GM23338 (cell line): ENCODE data around the gene CMSS1. TPM values are rescaled to one million over a fixed set of nuclear protein-coding genes. Genes with fewer than 3 reads are reported as not detected.

Experiments
- microRNA-seq: library from miRNA; unstranded; fragments of <30 nt; microRNA quantifications from one replicate; pipeline ENCODE4, GENCODE V29; 2017
- polyA plus RNA-seq: library from polyadenylated mRNA; unstranded; fragments of >200 nt; fragmentation: Nextera tagmentation; extraction: Ambion mirVana; gene quantifications from 2 replicates; pipeline ENCODE4 v1.2.1, GENCODE V29; 2016
- small RNA-seq: library from RNA; depleted of rRNA; stranded (forward); fragments of <200 nt; gene quantifications from one replicate; pipeline ENCODE3, GENCODE V24; 2014; ENCODE audit warnings: low replicate concordance
- total RNA-seq: library from RNA; depleted of rRNA; stranded (reverse); fragments of >200 nt; shearing (Covaris generic); gene quantifications from 2 replicates; pipeline ENCODE4 v1.2.3, GENCODE V29; 2014; rRNA removed

The CMSS1 gene
- total and polyA plus RNA-seq, 2 experiments from 2014 or later = 39.4 to 187 TPM

Small RNAs within 50 kb of the gene (microRNA-seq; reads per million reads assigned to microRNA genes)
- not detected for gene MIR3921

Small RNAs within 50 kb of the gene (small RNA-seq; reads per million reads assigned to genes)
- gene MIR3921 = not detected

Other genes with a start within 250 kb of the CMSS1 start
- gene COL8A1, start 179.3 kb upstream of the CMSS1 start, total RNA-seq = 0.97 and 1.7 TPM in 2 replicates
- gene COL8A1, start 179.3 kb upstream of the CMSS1 start, polyA plus RNA-seq = 0.24 and 0.26 TPM in 2 replicates